GM18909 (cell line): Measurements from ENCODE around the gene APOL1.
"Not testable (repeated sequence)": the region's sequence is repeated elsewhere in the genome, so short reads cannot be mapped to it uniquely, and the experiment has no call there.

Experiments
- ATAC-seq: cut with Tn5 transposase; IDR thresholded peaks from one replicate; pipeline ENCODE4 v1.9.1; 2021; ENCODE audit warnings: mild to moderate bottlenecking; ENCODE audit not compliant: unreplicated experiment, poor library complexity

Gene APOL1

DNA sequence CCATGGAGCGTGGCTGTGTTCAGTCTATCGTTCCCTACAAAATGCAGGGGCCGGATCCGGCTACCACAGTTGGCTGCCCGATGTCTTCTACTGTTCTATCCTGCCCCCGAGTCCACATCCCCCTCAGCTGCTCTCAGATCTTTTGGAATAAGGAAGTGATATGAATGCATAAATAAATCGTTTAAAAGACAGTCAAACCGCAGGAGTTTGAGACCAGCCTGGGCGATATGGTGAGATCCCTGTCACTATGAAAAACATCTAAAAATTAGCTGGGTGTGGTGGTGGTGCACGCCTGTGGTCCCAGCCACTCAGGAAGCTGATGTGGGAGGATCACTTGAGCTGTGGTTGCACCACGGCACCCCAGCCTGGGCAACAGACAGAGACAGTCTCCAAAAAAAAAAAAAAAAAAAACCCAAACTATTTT, 37.0 kb downstream of the APOL1 start:
- ATAC-seq = not testable (repeated sequence)

DNA sequence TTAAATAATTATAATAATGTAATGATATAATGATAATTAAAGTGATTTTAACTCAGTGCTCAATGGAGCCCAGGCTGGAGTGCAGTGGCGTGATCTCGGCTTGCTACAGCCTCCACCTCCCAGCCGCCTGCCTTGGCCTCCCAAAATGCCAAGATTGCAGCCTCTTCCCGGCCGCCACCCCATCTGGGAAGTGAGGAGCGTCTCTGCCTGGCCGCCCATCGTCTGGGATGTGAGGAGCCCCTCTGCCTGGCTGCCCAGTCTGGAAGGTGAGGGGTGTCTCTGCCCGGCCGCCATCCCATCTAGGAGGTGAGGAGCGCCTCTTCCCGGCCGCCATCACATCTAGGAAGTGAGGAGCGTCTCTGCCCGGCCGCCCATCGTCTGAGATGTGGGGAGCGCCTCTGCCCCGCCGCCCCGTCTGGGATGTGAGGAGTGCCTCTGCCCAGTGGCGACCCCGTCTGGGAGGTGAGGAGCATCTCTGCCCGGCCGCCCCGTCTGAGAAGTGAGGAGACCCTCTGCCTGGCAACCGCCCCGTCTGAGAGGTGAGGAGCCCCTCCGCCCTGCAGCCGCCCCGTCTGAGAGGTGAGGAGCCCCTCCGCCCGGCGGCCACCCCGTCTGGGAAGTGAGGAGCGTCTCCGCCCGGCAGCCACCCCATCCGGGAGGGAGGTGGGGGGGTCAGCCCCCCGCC, 37.6 kb downstream of the APOL1 start:
- ATAC-seq = not testable (repeated sequence)

DNA sequence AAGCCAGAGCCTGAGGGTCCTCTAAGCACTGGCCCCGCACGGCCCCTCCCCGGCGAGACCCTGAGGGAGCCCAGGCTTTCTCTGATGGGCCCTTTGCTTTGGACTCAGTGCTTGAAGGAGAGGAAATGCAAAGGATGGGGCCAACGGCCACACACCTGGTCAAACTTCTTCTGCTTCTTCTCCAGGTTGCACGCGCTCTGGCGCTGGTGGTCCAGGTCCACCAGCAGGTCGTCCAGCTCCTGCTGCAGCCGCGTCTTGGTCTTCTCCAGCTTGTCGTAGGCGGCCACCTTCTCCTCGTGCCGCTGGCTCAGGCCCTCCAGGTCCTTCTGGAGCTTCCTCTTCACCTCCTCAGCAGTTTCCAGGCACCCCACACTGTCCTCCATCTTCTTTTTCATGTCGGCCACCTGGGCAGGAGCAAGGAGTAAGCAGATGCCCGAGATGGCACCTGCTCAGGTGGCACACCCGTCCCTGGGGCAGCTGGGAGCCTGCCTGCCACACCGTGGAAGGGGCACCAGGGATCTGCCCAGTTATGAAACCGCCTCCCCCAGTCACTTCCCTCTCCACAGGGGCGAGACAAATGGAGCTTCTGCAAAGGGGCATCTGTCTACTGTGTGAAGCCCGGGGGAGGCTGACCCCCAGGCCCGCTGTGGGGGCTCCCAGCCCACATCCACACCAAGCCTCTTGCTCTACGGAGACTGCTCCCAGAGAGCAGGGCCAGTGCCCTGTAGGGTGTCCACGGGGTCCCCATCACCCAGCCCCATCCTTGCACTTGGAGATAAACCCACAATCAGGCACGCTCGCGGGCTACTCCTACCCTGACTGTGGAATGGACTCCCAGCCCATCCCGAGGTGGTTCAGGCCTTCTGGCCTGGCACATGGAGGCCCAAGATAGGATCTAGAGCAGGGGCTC, 39.2 kb downstream of the APOL1 start:
- ATAC-seq = no peak

DNA sequence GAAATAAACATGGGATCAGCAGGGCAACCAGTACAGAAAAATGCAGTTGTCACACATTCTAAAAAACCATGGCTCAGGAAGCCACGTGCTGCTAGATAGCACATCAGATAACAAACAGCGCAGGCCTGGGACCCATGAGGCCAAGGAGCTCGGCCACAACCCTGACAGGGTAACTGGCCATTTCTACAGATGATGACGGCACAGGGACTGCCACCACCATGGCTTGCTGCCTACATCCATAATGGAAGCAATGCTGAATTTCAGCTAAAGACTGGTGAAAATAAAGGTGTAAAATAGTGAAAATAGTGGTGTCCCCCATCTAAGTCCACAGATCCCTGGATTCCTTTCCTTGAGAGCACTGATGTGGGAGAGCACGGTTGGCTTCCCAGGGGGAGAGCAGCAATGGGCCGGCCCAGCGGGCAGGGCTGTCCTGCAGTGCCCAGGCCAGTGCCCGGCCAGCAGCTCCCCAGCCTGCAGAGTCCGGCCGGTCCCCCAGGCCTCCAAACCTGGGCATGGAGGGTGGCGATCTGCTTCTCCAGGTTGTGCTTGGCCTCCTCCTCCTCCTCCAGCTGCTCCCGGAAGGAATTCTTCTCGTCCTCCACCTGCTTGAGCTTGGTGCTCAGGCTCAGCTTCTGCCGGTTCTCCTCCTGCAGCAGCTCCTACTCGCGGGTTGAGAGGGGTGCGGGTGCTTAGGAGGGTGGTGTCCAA, 40.0 kb downstream of the APOL1 start:
- ATAC-seq = no peak

DNA sequence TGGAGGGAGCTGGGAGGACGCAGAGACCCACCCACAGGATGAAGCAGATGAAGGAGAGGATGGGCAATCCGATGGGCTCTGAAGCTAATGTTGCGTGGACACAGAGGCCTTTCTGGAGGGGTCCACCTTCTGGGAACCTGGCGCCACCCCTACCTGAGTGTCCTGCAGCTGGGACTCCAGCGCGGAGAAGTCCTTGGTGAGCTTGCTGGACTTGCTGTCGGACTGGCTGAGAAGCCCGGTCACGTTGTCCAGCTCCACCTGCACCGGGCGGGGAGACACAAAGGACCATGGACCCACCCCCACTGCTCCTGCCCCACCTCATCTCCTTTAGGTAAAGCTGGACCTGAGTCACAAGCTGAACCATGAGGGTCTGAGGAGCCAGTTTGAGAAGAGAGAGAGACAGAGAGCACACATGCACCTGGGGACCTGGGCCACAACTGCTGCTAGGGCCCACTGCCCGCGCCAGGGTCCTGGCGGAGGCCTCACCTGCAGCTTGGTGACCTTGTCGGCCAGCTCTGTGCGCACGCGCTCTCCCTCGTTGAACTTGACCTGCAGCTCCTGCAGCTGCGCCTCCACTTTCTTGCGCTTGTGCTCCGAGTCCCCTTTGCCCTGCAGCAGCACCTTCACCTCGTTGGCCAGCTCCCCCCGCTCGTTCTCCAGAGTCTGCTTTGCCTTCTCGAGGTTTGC, 40.8 kb downstream of the APOL1 start:
- ATAC-seq = no peak

DNA sequence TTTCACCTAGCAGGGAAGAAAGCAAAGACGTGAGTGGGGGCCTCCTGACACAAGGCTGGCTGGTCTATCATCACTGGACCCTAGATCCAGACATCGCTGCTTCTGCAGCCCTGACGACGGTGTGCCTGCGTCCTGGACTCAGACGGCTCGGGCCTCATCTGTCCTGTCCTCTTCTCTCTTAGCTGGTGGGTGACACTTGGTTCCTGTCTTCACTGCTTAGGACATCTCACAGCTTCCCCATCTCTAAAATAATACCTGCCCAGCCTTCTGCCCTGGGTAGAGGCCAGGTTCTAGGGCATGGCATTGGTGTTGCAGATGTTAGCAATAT, 41.3 kb downstream of the APOL1 start:
- ATAC-seq = no peak

DNA sequence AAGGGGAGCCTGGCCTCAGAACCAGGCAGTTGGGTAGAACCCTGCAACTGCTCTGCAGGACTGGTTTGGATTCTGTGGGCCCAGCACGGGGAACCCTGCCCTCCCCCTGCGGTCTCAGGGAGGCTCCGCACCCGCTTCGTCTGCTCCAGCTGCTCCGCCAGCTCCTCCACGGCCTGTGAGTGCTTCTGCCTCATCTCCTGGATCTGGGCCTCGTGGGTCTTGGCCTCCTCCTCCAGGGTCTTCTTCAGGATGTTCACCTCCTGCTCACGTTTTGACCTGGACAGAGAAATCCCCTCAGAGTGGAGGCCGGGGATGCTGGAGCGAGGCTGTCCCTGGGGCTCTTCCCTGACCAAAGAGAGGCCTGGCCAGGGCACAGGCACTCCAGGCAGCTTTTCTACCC, 41.9 kb downstream of the APOL1 start:
- no peak for ATAC-seq

DNA sequence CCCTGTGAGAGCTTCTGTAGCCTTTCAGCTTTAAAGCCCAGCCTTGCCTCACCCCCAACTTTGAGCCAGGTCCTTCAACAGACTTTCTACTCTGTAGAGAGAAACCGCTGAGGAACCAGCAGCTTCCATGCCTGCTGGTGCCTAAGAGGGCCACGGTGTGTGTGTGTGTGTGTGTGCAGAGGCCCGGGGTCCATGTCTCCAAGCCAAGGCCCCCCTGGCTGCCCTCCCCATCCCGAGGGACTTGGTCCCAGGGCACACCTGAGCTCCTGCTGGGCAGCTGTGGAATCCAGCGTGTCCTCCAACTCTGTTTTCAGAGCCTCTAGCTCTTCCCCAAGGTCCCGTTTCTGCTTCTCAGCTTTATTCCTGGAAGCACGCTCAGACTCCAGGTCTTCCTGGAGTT, 42.3 kb downstream of the APOL1 start:
- no peak for ATAC-seq

DNA sequence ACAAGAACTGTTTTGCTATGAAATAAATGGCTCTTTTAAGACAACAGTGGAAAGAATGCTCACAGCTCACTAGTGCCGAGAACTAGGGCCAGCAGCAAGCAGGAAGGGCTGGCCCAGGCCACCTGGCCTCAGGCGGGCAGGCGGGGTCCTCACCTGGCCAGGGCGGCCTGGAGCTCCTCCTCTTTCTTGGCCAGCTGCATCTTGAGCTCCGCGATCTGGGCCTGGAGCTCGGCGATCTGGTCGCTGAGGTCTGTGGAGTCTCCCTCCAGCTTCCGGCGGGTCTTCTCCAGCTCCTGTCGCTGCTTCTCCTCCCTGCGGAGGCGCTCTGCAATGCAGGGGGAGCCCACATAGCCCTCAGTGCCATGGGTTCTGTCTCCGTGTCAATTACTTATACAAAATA, 43.8 kb downstream of the APOL1 start:
- no peak for ATAC-seq

DNA sequence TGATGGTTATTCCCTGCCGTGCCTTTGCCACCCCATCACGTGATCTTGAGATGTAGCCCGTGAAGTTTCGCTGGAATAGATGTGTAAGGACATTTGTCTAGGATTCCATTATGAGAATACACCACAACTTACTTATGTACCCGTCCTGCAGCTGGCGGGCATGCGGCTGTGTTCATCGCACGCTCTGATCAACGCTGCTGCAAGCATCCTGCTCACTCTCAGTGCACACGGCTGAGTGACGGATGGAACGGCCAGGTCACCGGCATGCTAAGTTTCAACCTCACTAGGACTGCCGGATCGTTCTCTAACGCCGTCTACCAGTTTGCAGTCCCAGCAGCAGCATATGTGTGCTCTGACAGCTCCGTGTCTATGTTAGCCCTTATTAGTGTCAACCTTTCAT, 44.6 kb downstream of the APOL1 start:
- ATAC-seq = no peak

DNA sequence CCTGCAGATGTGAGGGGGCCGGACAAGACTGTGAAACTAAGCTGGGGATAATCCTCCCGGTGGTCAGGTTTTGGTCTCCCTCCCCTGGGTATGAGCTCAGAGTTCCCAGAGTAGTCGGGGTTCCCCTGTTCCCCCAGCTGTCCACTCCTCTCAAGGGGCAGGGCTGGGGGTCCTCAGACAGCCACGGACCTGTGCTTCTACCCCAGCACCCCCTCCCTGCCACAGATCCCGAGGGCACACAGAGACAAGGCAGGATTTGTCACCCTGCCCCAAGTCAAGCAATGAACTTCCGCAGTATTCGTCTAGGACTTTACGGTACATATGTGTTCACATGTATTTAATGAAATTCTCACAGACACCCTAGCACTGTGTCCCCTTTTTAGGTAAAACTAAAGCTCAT, 45.2 kb downstream of the APOL1 start:
- no peak for ATAC-seq

DNA sequence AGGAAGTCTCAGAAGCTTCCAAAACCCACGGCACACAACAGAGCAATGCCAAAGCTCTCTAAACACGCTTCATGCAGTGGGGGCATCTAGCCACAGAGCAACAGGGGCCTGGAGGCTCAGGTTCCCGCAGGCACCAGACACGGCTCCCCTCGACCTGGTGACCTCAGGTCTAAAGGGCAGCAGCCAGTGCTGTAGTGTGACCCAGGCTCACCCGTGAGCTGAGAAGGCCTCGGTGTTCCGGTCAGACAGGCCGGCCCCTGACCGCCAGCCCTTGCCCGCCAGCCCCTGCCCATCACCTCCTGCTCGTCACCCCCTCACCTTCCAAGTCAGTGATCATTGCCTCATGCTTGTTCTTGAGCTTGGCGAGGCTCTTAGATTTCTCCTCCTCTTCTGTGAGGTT, 45.7 kb downstream of the APOL1 start:
- no peak for ATAC-seq

DNA sequence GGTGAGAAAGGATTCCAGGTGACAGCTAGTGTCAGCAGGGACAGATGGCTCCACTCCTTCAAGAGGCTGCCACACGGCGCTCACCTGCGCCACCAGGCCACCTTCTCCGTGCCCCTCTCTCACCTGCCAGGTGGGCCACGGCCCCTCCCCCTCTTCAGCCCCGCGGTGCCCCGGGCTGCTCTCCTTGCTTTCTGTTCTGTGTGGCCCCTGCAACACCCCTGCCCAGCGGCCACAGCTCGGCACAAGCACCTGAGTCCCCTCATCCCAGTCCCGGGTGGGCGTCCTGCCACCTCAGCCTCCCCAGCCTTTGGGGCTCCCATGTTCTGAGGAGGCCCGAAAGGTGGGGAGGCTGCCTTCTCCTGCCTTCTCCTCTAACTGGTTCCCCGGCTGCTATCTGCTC, 46.4 kb downstream of the APOL1 start:
- ATAC-seq = no peak

DNA sequence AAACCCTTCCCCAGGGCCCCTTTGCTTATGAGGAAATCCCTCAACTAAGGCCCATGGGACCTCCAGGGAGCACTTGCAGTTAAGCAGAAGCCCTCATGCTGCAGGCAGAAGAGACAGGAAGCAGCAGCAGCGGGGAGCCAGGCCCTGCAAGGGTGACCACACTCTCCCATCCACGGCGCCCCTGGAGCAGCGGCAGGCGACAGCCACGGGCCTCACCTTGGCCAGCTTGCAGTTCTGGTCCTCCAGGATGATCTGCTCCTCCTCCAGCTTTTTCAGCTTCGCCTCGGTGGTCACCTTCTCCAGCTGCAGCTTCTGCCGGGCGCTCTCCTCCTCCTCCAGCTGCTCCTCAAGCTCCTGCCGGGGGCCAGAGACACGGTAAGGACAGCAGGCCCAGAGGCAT, 47.0 kb downstream of the APOL1 start:
- no peak for ATAC-seq

DNA sequence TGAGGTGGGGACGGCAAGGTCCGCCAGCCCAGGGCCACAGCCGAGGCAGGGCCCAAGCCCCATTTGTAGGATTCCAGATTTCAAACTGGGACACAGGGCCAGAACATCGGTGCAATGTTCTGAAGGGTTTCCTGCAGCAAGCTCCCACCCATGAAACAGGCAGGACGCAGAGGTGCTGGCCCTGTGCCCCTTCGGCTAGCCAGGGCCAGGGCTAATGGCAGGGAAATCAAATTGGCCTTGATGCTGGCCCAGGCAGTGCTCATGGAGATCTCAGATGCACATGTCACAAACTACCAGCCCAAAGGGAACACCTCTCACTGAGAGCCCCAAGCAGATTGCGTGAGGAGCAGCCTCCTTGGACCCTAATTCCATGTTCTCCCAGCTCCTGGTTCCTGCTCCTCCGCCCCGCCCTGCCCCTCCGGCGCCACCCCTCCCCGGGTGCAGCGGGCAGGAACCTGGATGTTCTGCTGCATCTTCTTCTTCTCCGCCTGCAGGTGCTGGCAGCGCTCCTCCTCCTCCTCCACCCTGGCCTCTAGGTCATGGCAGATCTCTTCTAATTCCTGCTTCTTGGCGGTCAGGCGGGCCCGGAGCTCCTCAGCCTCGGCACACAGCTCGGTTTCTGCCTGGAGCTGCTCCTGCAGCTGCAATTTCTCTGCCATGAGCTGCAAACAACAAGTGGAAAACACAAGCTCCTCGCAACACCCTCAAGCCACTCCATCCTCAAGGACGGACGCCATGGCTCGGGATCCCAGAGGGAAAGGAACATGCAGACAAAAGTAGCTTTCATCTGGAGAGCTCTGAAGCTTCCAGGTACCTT, 47.7 kb downstream of the APOL1 start:
- ATAC-seq = no peak

DNA sequence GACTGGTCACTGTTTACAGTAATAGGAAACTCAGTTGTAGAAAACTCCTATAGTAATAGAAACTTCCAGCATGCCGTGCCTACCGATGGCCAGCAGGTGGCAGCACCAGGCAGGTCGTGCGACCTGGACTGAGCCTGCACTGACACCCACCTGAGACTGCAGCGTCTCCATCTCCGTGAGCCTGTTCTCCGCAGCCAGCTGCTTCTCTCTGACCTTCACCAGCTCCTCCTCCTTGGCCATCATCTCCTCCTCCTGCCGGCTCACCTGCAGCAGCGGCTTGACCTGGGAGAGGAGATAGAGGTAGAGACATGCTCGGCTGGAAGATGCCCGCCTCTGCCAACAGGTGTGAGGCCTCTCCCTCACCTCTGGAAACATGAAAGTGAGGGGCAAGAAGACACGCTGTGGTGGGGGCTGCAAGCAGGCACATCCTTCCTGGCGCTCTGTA, 48.5 kb downstream of the APOL1 start:
- ATAC-seq = no peak

DNA sequence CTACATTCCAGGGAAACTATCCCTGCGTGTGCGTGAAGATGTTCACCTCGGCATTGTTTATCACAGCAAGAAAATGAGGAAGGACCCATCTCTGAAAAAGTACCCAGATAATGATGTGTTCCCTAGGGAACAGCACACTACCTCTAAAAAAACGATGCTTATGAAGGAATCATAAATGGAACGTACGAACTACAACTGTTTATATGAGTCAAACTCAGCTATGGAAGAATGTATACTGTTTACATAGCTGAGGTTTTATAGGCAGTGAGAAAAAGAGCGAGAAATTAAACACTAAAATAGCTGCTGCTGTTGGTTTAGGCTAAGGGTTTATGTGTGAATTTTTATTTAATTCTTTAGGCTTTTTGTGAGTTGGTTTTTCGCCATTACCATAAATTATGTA, 48.9 kb downstream of the APOL1 start:
- ATAC-seq = no peak

DNA sequence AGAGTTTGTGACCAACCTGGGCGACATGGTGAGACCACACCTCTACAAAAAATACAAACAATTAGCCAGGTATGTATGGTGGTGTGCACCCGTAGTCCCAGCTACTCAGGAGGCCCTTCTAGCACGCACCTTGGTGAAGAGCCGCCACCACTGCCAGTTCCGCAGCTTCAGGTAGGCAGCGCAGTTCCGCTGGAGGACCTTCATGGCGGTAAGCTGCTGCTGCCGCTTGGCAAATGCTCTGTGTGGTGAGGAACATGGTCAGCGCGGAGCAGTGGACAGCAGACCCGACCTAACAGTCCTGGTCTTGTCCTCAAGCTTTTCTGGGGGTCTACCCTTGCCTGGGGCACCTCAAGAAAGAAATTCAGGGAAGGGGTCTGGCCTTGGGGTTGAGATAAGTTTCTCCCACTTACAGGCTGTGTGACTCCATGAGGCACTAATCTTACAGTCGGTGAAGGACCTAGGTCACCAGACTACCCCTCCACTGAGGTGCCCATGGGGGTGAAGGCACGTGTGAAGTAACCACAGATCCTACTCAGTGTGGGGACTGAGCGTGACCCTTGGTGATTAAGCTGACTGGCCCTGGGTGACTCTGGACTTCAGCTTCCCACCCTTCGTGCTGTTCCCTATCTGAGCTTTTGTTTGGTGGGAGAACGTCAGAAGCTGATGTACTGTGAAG, 49.6 kb downstream of the APOL1 start:
- no peak for ATAC-seq

DNA sequence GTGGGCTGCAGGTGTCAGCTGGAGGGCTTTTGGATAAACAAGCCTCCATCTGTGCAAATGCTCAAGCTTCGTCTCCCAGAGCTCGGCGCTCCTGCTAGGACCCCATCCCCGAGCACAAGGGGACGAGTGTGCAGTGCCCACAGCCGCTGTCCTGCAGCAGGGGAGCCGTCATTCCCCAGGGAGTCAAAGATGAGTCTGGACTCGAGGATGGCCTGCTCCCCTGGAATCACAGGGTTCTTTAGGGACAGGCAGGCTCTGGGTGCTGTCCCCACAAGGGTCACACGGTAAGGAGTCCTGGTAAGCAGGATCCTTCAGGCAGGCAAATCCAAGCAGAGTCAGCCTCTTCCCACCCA, 50.2 kb downstream of the APOL1 start:
- ATAC-seq = no peak
